ENCODE data around the gene PKNOX2. TPM values are rescaled to one million over a fixed set of nuclear protein-coding genes. Genes with fewer than 3 reads are reported as not detected.

PKNOX2 gene
- total RNA-seq, 1 experiment from 2014 or later = 3.7 TPM

DNA sequence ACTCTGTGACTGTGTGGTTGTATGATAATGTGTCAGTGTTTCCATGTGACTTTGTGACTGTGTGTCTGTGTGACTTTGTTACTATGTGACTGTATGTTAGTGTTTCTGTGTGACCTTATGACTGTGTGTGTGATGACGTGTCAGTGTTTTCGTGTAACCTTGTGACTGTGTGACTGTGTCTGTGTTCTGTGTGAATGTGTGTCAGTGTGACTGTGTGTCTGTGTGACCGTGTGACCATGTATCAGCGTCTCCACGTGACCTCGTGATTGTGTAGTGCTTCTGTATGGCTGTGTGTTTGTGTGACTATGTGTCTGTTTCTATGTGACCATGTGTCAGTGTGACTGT lies 9.5 kb upstream of the PKNOX2 start (continued):
- TF ChIP-seq, protein P1, sequence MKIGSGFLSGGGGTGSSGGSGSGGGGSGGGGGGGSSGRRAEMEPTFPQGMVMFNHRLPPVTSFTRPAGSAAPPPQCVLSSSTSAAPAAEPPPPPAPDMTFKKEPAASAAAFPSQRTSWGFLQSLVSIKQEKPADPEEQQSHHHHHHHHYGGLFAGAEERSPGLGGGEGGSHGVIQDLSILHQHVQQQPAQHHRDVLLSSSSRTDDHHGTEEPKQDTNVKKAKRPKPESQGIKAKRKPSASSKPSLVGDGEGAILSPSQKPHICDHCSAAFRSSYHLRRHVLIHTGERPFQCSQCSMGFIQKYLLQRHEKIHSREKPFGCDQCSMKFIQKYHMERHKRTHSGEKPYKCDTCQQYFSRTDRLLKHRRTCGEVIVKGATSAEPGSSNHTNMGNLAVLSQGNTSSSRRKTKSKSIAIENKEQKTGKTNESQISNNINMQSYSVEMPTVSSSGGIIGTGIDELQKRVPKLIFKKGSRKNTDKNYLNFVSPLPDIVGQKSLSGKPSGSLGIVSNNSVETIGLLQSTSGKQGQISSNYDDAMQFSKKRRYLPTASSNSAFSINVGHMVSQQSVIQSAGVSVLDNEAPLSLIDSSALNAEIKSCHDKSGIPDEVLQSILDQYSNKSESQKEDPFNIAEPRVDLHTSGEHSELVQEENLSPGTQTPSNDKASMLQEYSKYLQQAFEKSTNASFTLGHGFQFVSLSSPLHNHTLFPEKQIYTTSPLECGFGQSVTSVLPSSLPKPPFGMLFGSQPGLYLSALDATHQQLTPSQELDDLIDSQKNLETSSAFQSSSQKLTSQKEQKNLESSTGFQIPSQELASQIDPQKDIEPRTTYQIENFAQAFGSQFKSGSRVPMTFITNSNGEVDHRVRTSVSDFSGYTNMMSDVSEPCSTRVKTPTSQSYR (CRISPR knock-in tag; IDR thresholded peaks at IDR 0.05) = no peak
- no peak for TF ChIP-seq ATF3 (CRISPR knock-in tag; conservative IDR thresholded peaks at IDR 0.05)
- TF ChIP-seq, protein P2, sequence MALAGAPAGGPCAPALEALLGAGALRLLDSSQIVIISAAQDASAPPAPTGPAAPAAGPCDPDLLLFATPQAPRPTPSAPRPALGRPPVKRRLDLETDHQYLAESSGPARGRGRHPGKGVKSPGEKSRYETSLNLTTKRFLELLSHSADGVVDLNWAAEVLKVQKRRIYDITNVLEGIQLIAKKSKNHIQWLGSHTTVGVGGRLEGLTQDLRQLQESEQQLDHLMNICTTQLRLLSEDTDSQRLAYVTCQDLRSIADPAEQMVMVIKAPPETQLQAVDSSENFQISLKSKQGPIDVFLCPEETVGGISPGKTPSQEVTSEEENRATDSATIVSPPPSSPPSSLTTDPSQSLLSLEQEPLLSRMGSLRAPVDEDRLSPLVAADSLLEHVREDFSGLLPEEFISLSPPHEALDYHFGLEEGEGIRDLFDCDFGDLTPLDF (CRISPR knock-in tag; IDR thresholded peaks at IDR 0.05) = no peak
- TF ChIP-seq ARID4B (CRISPR knock-in tag; IDR thresholded peaks at IDR 0.05; ENCODE audit: borderline replicate concordance) = no peak
- TF ChIP-seq ATF1 (CRISPR knock-in tag; IDR thresholded peaks at IDR 0.05) = no peak
- TF ChIP-seq ZNF232 (CRISPR knock-in tag; IDR thresholded peaks at IDR 0.05) = no peak
- TF ChIP-seq PREB (CRISPR knock-in tag; IDR thresholded peaks at IDR 0.05; ENCODE audit: borderline replicate concordance) = no peak

DNA sequence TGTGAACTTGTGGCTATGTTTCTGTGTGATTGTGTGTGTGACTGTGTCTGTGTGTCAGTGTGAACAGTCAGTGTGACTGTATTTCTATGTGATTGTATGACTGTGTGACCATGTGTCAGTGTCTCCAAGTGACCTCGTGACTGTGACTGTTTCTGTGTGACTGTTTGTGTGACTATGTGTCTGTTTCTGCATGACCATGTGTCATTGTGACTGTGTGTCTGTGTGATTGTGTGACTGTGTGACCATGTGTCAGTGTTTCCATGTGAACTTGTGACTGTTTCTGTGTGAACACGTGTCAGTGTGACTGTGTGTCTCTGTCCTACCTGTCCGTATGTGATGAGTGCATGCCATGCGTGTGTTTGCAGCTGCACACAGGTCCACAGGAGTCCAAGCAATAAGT lies 8.8 kb upstream of the PKNOX2 start:
- H3K27me3 Mint-ChIP-seq (ENCODE audit: low read depth) = peaks cover 35% of the 10 kb centered on the region
- DNase-seq (ENCODE audit: low spot score) (no peak), ATAC-seq (no peak)
- no peaks in the 10 kb centered on the region; the same call in 1 of the 2 replicates for H3K36me3 Mint-ChIP-seq
- H3K4me3 Mint-ChIP-seq = no peak overlapping the region
- H3K4me1 Mint-ChIP-seq = peaks cover 12% of the 10 kb centered on the region
- peaks cover 12% of the 10 kb centered on the region for H3K9me3 Mint-ChIP-seq
- POLR2A ChIA-PET = no interaction called here
- CTCF ChIA-PET = no interaction called here
- H3K27ac Mint-ChIP-seq = no peak overlapping the region
- TF ChIP-seq, protein P3, sequence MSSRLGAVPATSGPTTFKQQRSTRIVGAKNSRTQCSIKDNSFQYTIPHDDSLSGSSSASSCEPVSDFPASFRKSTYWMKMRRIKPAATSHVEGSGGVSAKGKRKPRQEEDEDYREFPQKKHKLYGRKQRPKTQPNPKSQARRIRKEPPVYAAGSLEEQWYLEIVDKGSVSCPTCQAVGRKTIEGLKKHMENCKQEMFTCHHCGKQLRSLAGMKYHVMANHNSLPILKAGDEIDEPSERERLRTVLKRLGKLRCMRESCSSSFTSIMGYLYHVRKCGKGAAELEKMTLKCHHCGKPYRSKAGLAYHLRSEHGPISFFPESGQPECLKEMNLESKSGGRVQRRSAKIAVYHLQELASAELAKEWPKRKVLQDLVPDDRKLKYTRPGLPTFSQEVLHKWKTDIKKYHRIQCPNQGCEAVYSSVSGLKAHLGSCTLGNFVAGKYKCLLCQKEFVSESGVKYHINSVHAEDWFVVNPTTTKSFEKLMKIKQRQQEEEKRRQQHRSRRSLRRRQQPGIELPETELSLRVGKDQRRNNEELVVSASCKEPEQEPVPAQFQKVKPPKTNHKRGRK (CRISPR knock-in tag; IDR thresholded peaks at IDR 0.05; ENCODE audit: borderline replicate concordance) = no peak
- no peak for TF ChIP-seq ETV6 (CRISPR knock-in tag; IDR thresholded peaks at IDR 0.05)
- TF ChIP-seq, protein P1 (CRISPR knock-in tag; IDR thresholded peaks at IDR 0.05) = no peak
- no peak for TF ChIP-seq PRDM15 (CRISPR knock-in tag; IDR thresholded peaks at IDR 0.05)
- TF ChIP-seq, protein P4, sequence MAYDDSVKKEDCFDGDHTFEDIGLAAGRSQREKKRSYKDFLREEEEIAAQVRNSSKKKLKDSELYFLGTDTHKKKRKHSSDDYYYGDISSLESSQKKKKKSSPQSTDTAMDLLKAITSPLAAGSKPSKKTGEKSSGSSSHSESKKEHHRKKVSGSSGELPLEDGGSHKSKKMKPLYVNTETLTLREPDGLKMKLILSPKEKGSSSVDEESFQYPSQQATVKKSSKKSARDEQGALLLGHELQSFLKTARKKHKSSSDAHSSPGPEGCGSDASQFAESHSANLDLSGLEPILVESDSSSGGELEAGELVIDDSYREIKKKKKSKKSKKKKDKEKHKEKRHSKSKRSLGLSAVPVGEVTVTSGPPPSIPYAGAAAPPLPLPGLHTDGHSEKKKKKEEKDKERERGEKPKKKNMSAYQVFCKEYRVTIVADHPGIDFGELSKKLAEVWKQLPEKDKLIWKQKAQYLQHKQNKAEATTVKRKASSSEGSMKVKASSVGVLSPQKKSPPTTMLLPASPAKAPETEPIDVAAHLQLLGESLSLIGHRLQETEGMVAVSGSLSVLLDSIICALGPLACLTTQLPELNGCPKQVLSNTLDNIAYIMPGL (CRISPR knock-in tag; IDR thresholded peaks at IDR 0.05) = no peak
- TF ChIP-seq ATF1 (CRISPR knock-in tag; IDR thresholded peaks at IDR 0.05) = no peak
- TF ChIP-seq FOXP4 (CRISPR knock-in tag; IDR thresholded peaks at IDR 0.05) = no peak

Measured in WTC11 (cell line).